Thoracic aorta (tissue), 2 donors: ENCODE data around the gene PTPRN2. TPM values are rescaled to one million over a fixed set of nuclear protein-coding genes. Genes with fewer than 3 reads are reported as not detected.

Source experiments
- ATAC-seq: fragments of 150-250 bp; one replicate; pipeline ENCODE4 v1.8.0; 2017; ENCODE audit warnings: low read depth; ENCODE audit not compliant: insufficient number of reproducible peaks, low FRiP score
- DNase-seq: peaks from one replicate; pipeline ENCODE4 v3.0.0-alpha.2; 2020; ENCODE audit warnings: low spot score
- H3K27ac ChIP-seq, 2 donors: fragments of 200-600 bp; sonication (generic); 1 replicate in 1 of 2; 2 replicates in 1 of 2; pipeline ENCODE4 v1.5.1; 2016; ENCODE audit warnings: mild to moderate bottlenecking in 2 of 2, moderate library complexity in 2 of 2
- H3K27me3 ChIP-seq: fragments of 200-600 bp; sonication (generic); replicated peaks from 2 replicates; pipeline ENCODE4 v1.6.0; 2016; ENCODE audit warnings: mild to moderate bottlenecking; ENCODE audit not compliant: insufficient read depth
- H3K36me3 ChIP-seq: fragments of 200-600 bp; sonication (generic); one replicate; pipeline ENCODE4 v1.5.1; 2016
- H3K4me1 ChIP-seq, 2 donors: fragments of 200-600 bp; sonication (generic); 1 replicate in 1 of 2; 2 replicates in 1 of 2; pipeline versions ENCODE4 v1.5.1 to v1.6.0; 2016; ENCODE audit warnings: low read depth in 2 of 2, mild to moderate bottlenecking in 1 of 2; ENCODE audit not compliant: control insufficient read depth in 1 of 2
- H3K4me3 ChIP-seq: fragments of 200-600 bp; sonication (generic); 2 replicates; pipeline ENCODE4 v1.5.1; 2016; ENCODE audit warnings: mild to moderate bottlenecking
- H3K9me3 ChIP-seq: fragments of 200-600 bp; sonication (generic); 2 replicates; pipeline ENCODE4 v1.5.1; 2016
- total RNA-seq, 2 donors: library from RNA; depleted of rRNA; stranded (reverse); fragments of >200 nt; gene quantifications; one replicate each; pipeline versions ENCODE4 v1.1.0 to v1.2.3, GENCODE V29; 2016
- TF ChIP-seq, protein P1 (sequence below): fragments of 200-600 bp; sonication (generic); IDR thresholded peaks from one replicate; pipeline ENCODE4 v1.5.1; 2019; ENCODE audit warnings: antibody characterized with exemption

PTPRN2 gene
- total RNA-seq, 2 donors from 2014 or later, result 2.2 to 3.1 TPM

DNA sequence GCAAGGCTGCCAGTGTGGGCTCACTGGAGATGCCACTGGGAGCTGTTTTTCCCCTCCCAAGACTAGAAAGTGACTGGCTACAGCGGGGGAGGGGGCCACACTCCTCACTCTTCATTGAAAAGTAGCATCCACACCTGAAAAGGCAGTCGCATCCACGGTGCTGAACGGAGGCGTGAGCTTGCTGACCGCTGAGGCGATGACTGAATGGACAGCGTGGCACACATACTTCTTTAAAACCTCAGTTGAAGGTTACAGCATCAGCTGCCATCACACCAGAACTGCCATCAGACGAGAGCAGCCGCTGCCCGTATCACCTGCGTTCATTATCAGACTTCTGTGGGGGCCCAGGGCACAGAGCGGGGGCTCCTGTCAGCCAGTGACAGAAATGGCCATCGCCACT is 923.6 kb downstream of the PTPRN2 start:
- DNase-seq (no peak), ATAC-seq (no peak)
- H3K27ac ChIP-seq, result no peak overlapping the region
- no peaks in the 10 kb centered on the region for H3K27me3 ChIP-seq
- no peaks in the 10 kb centered on the region for H3K9me3 ChIP-seq
- no peaks in the 10 kb centered on the region for H3K36me3 ChIP-seq
- H3K4me1 ChIP-seq, result no peaks in the 10 kb centered on the region
- TF ChIP-seq, protein P1, sequence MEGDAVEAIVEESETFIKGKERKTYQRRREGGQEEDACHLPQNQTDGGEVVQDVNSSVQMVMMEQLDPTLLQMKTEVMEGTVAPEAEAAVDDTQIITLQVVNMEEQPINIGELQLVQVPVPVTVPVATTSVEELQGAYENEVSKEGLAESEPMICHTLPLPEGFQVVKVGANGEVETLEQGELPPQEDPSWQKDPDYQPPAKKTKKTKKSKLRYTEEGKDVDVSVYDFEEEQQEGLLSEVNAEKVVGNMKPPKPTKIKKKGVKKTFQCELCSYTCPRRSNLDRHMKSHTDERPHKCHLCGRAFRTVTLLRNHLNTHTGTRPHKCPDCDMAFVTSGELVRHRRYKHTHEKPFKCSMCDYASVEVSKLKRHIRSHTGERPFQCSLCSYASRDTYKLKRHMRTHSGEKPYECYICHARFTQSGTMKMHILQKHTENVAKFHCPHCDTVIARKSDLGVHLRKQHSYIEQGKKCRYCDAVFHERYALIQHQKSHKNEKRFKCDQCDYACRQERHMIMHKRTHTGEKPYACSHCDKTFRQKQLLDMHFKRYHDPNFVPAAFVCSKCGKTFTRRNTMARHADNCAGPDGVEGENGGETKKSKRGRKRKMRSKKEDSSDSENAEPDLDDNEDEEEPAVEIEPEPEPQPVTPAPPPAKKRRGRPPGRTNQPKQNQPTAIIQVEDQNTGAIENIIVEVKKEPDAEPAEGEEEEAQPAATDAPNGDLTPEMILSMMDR, result no peak
- no peak overlapping the region for H3K4me3 ChIP-seq

DNA sequence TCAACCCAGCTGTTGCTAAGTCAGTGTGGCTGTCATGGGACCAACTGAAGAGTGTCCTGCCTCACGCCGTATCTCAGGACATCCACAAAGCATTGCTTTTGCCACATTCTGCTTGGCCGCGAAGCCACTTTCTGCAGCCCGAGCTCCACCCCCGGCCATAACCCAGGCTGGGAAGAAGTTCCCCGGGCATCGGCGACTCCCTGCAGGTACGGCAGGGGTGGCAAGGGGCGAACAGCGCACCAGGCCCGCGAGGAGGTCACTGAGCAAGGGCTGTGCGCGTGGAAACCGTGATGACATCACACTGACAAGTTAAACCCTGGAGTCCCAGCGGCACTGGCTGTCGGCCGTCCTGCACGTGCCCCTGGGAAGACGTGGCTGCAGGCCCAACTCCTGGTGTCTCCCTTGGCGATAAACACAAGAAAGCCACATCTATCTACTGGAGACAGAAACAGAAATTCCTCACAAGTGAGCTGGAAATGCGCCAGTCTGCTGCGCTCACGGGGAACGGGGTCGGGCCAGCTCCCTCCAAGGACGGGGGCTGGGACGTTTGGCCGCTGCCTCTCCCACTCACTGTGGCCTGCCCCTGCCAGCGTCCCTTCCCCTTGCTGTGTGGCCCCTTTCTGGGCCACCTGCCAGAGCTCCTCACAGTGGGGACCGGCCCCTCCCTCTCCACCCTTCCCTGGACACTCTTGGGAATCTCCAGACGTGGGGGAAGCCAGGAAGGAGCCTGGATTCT is 924.5 kb downstream of the PTPRN2 start:
- no peaks in the 10 kb centered on the region for H3K9me3 ChIP-seq
- H3K36me3 ChIP-seq, result no peaks in the 10 kb centered on the region
- H3K27ac ChIP-seq, result no peak overlapping the region
- DNase-seq (no peak), ATAC-seq (no peak)
- H3K27me3 ChIP-seq, result no peaks in the 10 kb centered on the region
- no peaks in the 10 kb centered on the region for H3K4me1 ChIP-seq
- H3K4me3 ChIP-seq, result no peak overlapping the region
- TF ChIP-seq, protein P1, result no peak

DNA sequence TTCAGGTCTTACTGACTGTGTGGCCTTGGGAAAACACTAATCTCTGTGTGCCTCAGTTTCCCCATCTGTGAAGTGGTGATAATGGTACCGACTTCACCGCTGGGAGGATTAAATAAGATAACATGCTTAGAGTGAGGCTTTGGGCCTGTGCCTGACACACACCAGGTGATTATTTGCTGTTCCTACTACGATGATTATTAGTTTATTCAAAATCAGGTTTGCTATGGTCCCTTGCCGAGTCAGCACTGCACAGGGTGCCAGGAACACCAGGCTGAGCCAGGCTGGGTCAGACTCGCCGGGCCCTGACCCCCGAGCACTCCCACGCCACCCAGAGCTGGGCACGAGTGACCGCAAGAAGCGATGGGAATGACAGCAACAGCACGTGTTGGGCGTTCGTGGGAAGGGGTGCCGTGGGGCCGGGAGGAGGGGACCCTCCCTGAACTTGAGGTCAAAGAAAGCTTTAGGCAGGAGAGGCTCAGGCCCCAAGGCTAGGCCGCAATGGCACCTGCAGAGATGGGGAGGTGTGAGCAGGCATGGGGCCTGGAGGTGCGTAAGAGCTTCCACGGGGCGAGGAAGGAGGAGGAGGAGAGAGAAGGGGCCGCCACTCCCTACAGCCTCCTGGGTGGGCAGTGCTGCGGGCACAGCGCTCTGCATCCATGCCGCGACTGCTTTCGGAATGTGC is 925.4 kb downstream of the PTPRN2 start:
- Histone ChIP-seq H3K4me1 (no peaks in the 10 kb centered on the region), H3K27ac (no peak overlapping the region), H3K27me3 (no peaks in the 10 kb centered on the region), H3K36me3 (no peaks in the 10 kb centered on the region), H3K9me3 (no peaks in the 10 kb centered on the region), H3K4me3 (no peak overlapping the region)
- ATAC-seq, result no peak
- no peak for DNase-seq
- TF ChIP-seq, protein P1, result no peak

DNA sequence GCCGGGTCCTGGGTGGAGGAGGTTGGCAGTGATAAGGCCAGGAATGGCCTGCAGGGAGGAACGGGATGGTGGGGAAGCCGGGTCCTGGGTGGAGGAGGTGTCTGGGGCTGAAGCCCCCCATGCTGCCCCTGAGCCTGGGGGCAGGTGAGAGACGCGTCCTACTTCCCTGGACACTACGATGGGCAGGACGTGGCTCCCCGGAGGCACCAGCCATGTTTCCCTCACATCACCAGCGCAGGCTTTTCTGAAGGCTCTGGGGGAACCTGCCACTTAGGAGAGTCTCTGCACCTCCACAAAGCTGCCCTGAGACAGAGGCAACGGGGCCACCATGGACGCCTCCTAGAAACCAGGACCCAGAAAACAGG is 926.0 kb downstream of the PTPRN2 start:
- ATAC-seq (no peak), DNase-seq (no peak)
- TF ChIP-seq, protein P1, result no peak
- no peaks in the 10 kb centered on the region for H3K36me3 ChIP-seq
- H3K27me3 ChIP-seq, result no peaks in the 10 kb centered on the region
- H3K27ac ChIP-seq, result no peak overlapping the region
- H3K4me3 ChIP-seq, result no peak overlapping the region
- H3K4me1 ChIP-seq, result no peaks in the 10 kb centered on the region
- H3K9me3 ChIP-seq, result no peaks in the 10 kb centered on the region

DNA sequence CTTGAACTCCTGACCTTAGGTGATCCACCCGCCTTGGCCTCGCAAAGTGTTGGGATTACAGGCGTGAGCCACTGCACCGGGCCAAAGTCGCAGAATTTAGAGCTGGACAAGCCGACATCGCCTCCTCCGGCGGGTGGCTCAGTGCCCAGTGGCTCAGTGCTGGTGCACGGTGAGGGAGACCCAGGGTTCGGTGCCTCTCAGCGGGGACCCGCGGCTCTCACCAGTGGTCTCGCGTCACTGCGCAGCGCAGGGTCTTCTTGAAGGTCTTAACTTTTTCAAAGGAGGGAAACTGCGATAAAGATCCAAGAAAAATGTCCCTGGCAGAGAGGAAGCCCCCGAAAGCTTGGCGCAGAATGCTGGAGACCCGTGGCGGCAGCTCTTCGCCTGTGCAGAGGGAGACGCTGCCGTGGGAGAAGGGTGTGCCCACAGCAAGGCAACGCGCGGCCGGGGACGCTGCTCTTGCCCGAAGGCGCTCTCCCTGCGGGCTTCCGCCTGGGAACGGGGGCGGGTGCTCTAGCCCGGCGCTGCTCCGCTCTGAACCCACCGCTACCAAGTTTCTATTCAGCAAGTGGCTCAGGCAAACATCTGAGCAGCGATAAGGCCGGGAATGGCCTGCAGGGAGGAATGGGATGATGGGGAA is 926.5 kb downstream of the PTPRN2 start:
- Histone ChIP-seq H3K4me3 (no peak overlapping the region), H3K27me3 (no peaks in the 10 kb centered on the region), H3K36me3 (no peaks in the 10 kb centered on the region), H3K27ac (no peak overlapping the region), H3K9me3 (no peaks in the 10 kb centered on the region), H3K4me1 (no peaks in the 10 kb centered on the region)
- TF ChIP-seq, protein P1, result no peak
- DNase-seq (no peak), ATAC-seq (no peak)
